ENCODE measurements around the gene DPM3. TPM values are rescaled to one million over a fixed set of nuclear protein-coding genes. Genes with fewer than 3 reads are reported as not detected.

DPM3 gene
- total and polyA plus RNA-seq, 2 of the 13 experiments (the other 11 are each of a cell fraction or from before 2014, with no cell fraction given) = 23.2 to 53.4 TPM

DNA sequence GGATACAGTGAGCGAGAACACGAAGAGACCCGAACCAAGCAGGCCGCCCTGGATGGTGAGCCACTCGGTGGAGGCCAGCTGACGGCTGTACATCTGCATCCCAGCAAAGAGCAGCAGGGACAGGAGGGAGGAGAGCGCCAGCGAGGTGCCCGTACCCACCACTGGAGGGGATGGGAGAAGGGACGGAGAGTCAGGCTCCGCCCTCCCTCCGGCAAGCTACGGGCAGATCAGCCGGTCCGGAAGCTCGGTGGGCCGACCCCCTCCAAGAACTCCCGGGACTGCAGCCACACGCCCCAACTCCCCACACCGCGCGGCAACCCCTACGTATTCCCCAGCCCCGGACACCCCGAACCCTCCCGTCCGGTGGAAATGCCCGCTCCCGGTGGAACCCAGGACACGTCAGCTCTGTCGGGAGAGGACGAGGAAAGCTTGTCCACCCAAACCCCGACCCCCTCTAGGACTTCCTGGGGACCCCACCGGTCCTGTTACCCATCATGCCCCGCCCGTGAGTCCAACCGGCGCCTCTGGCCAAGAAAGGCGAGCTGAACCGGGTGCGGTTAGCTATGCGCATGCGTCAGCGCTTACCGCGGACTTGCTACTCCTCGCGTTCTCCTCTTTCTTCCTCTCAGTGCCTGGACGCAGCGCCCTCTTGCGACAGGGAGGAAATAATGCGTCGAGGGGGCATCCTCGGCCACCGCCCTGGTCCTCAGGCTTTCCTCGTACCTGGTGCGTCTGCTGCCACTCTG, 32.6 kb upstream of the DPM3 start, which contains the start of gene KRTCAP2 (continued):
- TF ChIP-seq, protein P1, sequence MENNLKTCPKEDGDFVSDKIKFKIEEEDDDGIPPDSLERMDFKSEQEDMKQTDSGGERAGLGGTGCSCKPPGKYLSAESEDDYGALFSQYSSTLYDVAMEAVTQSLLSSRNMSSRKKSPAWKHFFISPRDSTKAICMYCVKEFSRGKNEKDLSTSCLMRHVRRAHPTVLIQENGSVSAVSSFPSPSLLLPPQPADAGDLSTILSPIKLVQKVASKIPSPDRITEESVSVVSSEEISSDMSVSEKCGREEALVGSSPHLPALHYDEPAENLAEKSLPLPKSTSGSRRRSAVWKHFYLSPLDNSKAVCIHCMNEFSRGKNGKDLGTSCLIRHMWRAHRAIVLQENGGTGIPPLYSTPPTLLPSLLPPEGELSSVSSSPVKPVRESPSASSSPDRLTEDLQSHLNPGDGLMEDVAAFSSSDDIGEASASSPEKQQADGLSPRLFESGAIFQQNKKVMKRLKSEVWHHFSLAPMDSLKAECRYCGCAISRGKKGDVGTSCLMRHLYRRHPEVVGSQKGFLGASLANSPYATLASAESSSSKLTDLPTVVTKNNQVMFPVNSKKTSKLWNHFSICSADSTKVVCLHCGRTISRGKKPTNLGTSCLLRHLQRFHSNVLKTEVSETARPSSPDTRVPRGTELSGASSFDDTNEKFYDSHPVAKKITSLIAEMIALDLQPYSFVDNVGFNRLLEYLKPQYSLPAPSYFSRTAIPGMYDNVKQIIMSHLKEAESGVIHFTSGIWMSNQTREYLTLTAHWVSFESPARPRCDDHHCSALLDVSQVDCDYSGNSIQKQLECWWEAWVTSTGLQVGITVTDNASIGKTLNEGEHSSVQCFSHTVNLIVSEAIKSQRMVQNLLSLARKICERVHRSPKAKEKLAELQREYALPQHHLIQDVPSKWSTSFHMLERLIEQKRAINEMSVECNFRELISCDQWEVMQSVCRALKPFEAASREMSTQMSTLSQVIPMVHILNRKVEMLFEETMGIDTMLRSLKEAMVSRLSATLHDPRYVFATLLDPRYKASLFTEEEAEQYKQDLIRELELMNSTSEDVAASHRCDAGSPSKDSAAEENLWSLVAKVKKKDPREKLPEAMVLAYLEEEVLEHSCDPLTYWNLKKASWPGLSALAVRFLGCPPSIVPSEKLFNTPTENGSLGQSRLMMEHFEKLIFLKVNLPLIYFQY (CRISPR knock-in tag; IDR thresholded peaks at IDR 0.05; ENCODE audit: borderline replicate concordance) = peak; percentile 70
- TF ChIP-seq ZNF749 (CRISPR knock-in tag; IDR thresholded peaks at IDR 0.05; ENCODE audit: borderline replicate concordance) (peak; percentile 29; the same call in 1 of the 2 replicates), MED1 (CRISPR knock-in tag; IDR thresholded peaks at IDR 0.05) (peak; percentile 84), SMYD3 (CRISPR knock-in tag; IDR thresholded peaks at IDR 0.05) (no peak), ZBTB1 (CRISPR knock-in tag; IDR thresholded peaks at IDR 0.05; ENCODE audit: borderline replicate concordance) (no peak), SOX5 (CRISPR knock-in tag; IDR thresholded peaks at IDR 0.05; ENCODE audit: borderline replicate concordance) (peak; percentile 57), MAFF (IDR thresholded peaks at IDR 0.05; ENCODE audit: low read depth, low read length) (no peak), HCFC1 (IDR thresholded peaks at IDR 0.05; ENCODE audit: low read depth, low read length) (peak; percentile 53; the same call in 1 of the 2 replicates)
- TF ChIP-seq, protein P2, sequence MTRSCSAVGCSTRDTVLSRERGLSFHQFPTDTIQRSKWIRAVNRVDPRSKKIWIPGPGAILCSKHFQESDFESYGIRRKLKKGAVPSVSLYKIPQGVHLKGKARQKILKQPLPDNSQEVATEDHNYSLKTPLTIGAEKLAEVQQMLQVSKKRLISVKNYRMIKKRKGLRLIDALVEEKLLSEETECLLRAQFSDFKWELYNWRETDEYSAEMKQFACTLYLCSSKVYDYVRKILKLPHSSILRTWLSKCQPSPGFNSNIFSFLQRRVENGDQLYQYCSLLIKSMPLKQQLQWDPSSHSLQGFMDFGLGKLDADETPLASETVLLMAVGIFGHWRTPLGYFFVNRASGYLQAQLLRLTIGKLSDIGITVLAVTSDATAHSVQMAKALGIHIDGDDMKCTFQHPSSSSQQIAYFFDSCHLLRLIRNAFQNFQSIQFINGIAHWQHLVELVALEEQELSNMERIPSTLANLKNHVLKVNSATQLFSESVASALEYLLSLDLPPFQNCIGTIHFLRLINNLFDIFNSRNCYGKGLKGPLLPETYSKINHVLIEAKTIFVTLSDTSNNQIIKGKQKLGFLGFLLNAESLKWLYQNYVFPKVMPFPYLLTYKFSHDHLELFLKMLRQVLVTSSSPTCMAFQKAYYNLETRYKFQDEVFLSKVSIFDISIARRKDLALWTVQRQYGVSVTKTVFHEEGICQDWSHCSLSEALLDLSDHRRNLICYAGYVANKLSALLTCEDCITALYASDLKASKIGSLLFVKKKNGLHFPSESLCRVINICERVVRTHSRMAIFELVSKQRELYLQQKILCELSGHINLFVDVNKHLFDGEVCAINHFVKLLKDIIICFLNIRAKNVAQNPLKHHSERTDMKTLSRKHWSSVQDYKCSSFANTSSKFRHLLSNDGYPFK (CRISPR knock-in tag; IDR thresholded peaks at IDR 0.05; ENCODE audit: borderline replicate concordance) = peak; percentile 77; the same call in 1 of the 2 replicates
- TF ChIP-seq, protein P3, sequence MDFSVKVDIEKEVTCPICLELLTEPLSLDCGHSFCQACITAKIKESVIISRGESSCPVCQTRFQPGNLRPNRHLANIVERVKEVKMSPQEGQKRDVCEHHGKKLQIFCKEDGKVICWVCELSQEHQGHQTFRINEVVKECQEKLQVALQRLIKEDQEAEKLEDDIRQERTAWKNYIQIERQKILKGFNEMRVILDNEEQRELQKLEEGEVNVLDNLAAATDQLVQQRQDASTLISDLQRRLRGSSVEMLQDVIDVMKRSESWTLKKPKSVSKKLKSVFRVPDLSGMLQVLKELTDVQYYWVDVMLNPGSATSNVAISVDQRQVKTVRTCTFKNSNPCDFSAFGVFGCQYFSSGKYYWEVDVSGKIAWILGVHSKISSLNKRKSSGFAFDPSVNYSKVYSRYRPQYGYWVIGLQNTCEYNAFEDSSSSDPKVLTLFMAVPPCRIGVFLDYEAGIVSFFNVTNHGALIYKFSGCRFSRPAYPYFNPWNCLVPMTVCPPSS (IDR thresholded peaks at IDR 0.05) = no peak
- TF ChIP-seq, protein P4, sequence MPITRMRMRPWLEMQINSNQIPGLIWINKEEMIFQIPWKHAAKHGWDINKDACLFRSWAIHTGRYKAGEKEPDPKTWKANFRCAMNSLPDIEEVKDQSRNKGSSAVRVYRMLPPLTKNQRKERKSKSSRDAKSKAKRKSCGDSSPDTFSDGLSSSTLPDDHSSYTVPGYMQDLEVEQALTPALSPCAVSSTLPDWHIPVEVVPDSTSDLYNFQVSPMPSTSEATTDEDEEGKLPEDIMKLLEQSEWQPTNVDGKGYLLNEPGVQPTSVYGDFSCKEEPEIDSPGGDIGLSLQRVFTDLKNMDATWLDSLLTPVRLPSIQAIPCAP (CRISPR knock-in tag; IDR thresholded peaks at IDR 0.05; ENCODE audit: low read depth) = no peak
- TF ChIP-seq, protein P5, sequence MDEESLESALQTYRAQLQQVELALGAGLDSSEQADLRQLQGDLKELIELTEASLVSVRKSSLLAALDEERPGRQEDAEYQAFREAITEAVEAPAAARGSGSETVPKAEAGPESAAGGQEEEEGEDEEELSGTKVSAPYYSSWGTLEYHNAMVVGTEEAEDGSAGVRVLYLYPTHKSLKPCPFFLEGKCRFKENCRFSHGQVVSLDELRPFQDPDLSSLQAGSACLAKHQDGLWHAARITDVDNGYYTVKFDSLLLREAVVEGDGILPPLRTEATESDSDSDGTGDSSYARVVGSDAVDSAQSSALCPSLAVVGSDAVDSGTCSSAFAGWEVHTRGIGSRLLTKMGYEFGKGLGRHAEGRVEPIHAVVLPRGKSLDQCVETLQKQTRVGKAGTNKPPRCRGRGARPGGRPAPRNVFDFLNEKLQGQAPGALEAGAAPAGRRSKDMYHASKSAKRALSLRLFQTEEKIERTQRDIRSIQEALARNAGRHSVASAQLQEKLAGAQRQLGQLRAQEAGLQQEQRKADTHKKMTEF (CRISPR knock-in tag; IDR thresholded peaks at IDR 0.05) = no peak; the same call in none of the 2 replicates
